IgD-negative memory B cell (primary cell): ENCODE measurements around the gene SSNA1. TPM values are rescaled to one million over a fixed set of nuclear protein-coding genes. Genes with fewer than 3 reads are reported as not detected.

Source experiments
- H3K27ac Mint-ChIP-seq, 3 donors: one replicate each; pipeline ENCODE4 v1.8.0; 2020 to 2022; ENCODE audit warnings: mild to moderate bottlenecking in 3 of 3, mixed read lengths in 3 of 3, moderate library complexity in 1 of 3
- H3K27me3 Mint-ChIP-seq: one replicate; pipeline ENCODE4 v1.8.0; 2021; ENCODE audit warnings: mixed read lengths
- H3K36me3 Mint-ChIP-seq: one replicate; pipeline ENCODE4 v1.8.0; 2020; ENCODE audit warnings: mild to moderate bottlenecking, mixed read lengths
- H3K4me1 Mint-ChIP-seq, 3 donors: one replicate each; pipeline ENCODE4 v1.8.0; 2020 to 2022; ENCODE audit warnings: mixed read lengths in 3 of 3, mild to moderate bottlenecking in 1 of 3
- H3K4me3 Mint-ChIP-seq, 4 donors: one replicate each; pipeline ENCODE4 v1.8.0; 2020 to 2022; ENCODE audit warnings: mild to moderate bottlenecking in 4 of 4, mixed read lengths in 4 of 4, moderate library complexity in 3 of 4
- H3K9me3 Mint-ChIP-seq, 3 donors: one replicate each; pipeline ENCODE4 v1.8.0; 2020 to 2021; ENCODE audit warnings: mixed read lengths in 3 of 3, mild to moderate bottlenecking in 1 of 3
- polyA plus RNA-seq: library from polyadenylated mRNA; unstranded; fragments of 300-500 nt; fragmentation: Illumina TruSeq; gene quantifications from one replicate; pipeline ENCODE4 v1.2.3, GENCODE V29; 2021

The SSNA1 gene
- polyA plus RNA-seq, 1 donor from 2014 or later: 139 TPM

GRCh38 chr9:137148242-137148641 lies 40.2 kb upstream of the SSNA1 start:
- H3K4me1 Mint-ChIP-seq: no peaks in the 10 kb centered on the region
- no peaks in the 10 kb centered on the region for H3K36me3 Mint-ChIP-seq
- H3K27me3 Mint-ChIP-seq: peaks cover 11% of the 10 kb centered on the region
- H3K4me3 Mint-ChIP-seq: no peak overlapping the region
- H3K27ac Mint-ChIP-seq: no peak overlapping the region
- no peaks in the 10 kb centered on the region for H3K9me3 Mint-ChIP-seq

- H3K27me3 Mint-ChIP-seq: peaks cover 7% of the 10 kb centered on the region
- no peaks in the 10 kb centered on the region for H3K36me3 Mint-ChIP-seq
- no peaks in the 10 kb centered on the region for H3K9me3 Mint-ChIP-seq
- H3K4me3 Mint-ChIP-seq: no peak overlapping the region
- H3K4me1 Mint-ChIP-seq: no peaks in the 10 kb centered on the region
- H3K27ac Mint-ChIP-seq: no peak overlapping the region
Observed at GRCh38 chr9:137148661-137149060, 39.8 kb upstream of the SSNA1 start.

GRCh38 chr9:137149363-137149762 lies 39.1 kb upstream of the SSNA1 start:
- Mint-ChIP-seq H3K27me3 (peaks cover 7% of the 10 kb centered on the region), H3K4me3 (no peak overlapping the region), H3K36me3 (no peaks in the 10 kb centered on the region), H3K27ac (peak overlapping the region in 1 of 3 donors; percentile 35), H3K9me3 (no peaks in the 10 kb centered on the region), H3K4me1 (no peaks in the 10 kb centered on the region)

GRCh38 chr9:137149942-137150616 lies 38.4 kb upstream of the SSNA1 start:
- Mint-ChIP-seq H3K27me3 (peaks cover 7% of the 10 kb centered on the region), H3K9me3 (no peaks in the 10 kb centered on the region), H3K36me3 (no peaks in the 10 kb centered on the region), H3K4me3 (no peak overlapping the region), H3K4me1 (no peaks in the 10 kb centered on the region), H3K27ac (peak overlapping the region in 1 of 3 donors; percentile 46)

GRCh38 chr9:137150617-137151457 lies 37.6 kb upstream of the SSNA1 start:
- Mint-ChIP-seq H3K4me1 (no peaks in the 10 kb centered on the region), H3K27ac (peak overlapping the region in 1 of 3 donors; percentile 96), H3K27me3 (peaks cover 10% of the 10 kb centered on the region), H3K9me3 (no peaks in the 10 kb centered on the region), H3K4me3 (peak overlapping the region in 2 of 4 donors; percentile 14 to 65), H3K36me3 (no peaks in the 10 kb centered on the region)

GRCh38 chr9:137152844-137153405 lies 35.6 kb upstream of the SSNA1 start:
- Mint-ChIP-seq H3K27me3 (peaks cover 18% of the 10 kb centered on the region), H3K36me3 (peaks cover under 1% of the 10 kb centered on the region), H3K27ac (no peak overlapping the region), H3K4me1 (peaks cover 0 to 3% (median under 1%) of the 10 kb centered on the region in 3 donors), H3K4me3 (no peak overlapping the region), H3K9me3 (no peaks in the 10 kb centered on the region)

GRCh38 chr9:137156567-137157375 lies 31.7 kb upstream of the SSNA1 start:
- Mint-ChIP-seq H3K9me3 (no peaks in the 10 kb centered on the region), H3K4me1 (peaks cover 0 to 14% (median 8%) of the 10 kb centered on the region in 3 donors), H3K36me3 (peaks cover 2% of the 10 kb centered on the region), H3K4me3 (peak overlapping the region in 3 of 4 donors; percentile 33 to 70 (median 52)), H3K27ac (peak overlapping the region in 1 of 3 donors; percentile 63), H3K27me3 (peaks cover 37% of the 10 kb centered on the region)

GRCh38 chr9:137157618-137158415 lies 30.7 kb upstream of the SSNA1 start:
- H3K27ac Mint-ChIP-seq: peak overlapping the region in 1 of 3 donors; percentile 56
- peaks cover 38% of the 10 kb centered on the region for H3K27me3 Mint-ChIP-seq
- peaks cover 0 to 15% (median 8%) of the 10 kb centered on the region in 3 donors for H3K4me1 Mint-ChIP-seq
- H3K36me3 Mint-ChIP-seq: peaks cover 2% of the 10 kb centered on the region
- peak overlapping the region in 2 of 4 donors; percentile 16 to 18 for H3K4me3 Mint-ChIP-seq
- no peaks in the 10 kb centered on the region for H3K9me3 Mint-ChIP-seq

- peaks cover 0 to 15% (median 8%) of the 10 kb centered on the region in 3 donors for H3K4me1 Mint-ChIP-seq
- peaks cover 44% of the 10 kb centered on the region for H3K27me3 Mint-ChIP-seq
- H3K27ac Mint-ChIP-seq: peak overlapping the region in 1 of 3 donors; percentile 56
- H3K4me3 Mint-ChIP-seq: peak overlapping the region in 1 of 4 donors; percentile 16
- H3K36me3 Mint-ChIP-seq: peaks cover 2% of the 10 kb centered on the region
- no peaks in the 10 kb centered on the region for H3K9me3 Mint-ChIP-seq
Observed at GRCh38 chr9:137158625-137159024, 29.9 kb upstream of the SSNA1 start.

GRCh38 chr9:137159105-137160053 lies 29.1 kb upstream of the SSNA1 start:
- peak overlapping the region in 1 of 3 donors; percentile 51 for H3K27ac Mint-ChIP-seq
- peaks cover 44% of the 10 kb centered on the region for H3K27me3 Mint-ChIP-seq
- H3K4me1 Mint-ChIP-seq: peaks cover 0 to 15% (median 8%) of the 10 kb centered on the region in 3 donors

GRCh38 chr9:137160054-137160425 lies 28.4 kb upstream of the SSNA1 start:
- peak overlapping the region in 1 of 4 donors; percentile 40 for H3K4me3 Mint-ChIP-seq
- peaks cover 0 to 15% (median 8%) of the 10 kb centered on the region in 3 donors for H3K4me1 Mint-ChIP-seq
- H3K27me3 Mint-ChIP-seq: peaks cover 44% of the 10 kb centered on the region
- H3K27ac Mint-ChIP-seq: peak overlapping the region in 1 of 3 donors; percentile 51
- H3K9me3 Mint-ChIP-seq: no peaks in the 10 kb centered on the region
- peaks cover 2% of the 10 kb centered on the region for H3K36me3 Mint-ChIP-seq

More at GRCh38 chr9:137159105-137160053, 29.1 kb upstream of the SSNA1 start:
- Mint-ChIP-seq H3K4me3 (peak overlapping the region in 3 of 4 donors; percentile 39 to 72 (median 40)), H3K9me3 (no peaks in the 10 kb centered on the region), H3K36me3 (peaks cover 2% of the 10 kb centered on the region)

- Mint-ChIP-seq H3K36me3 (peaks cover 2% of the 10 kb centered on the region), H3K27ac (peak overlapping the region in 1 of 3 donors; percentile 51), H3K27me3 (peaks cover 46% of the 10 kb centered on the region), H3K4me1 (peaks cover 0 to 15% (median 10%) of the 10 kb centered on the region in 3 donors), H3K9me3 (no peaks in the 10 kb centered on the region), H3K4me3 (peak overlapping the region in 2 of 4 donors; percentile 23 to 65)
Observed at GRCh38 chr9:137160716-137161557, 27.5 kb upstream of the SSNA1 start.
